Mesenchymal stem cell (in vitro differentiated cells and primary cell): ENCODE measurements around the gene SMAD6.
A peak's percentile ranks its signal among the peaks of the same experiment; 100 is the strongest.

Experiments
- DNase-seq: peaks from one replicate; pipeline ENCODE4 v3.0.0-alpha.2; 2013
- H2AFZ ChIP-seq: one replicate; pipeline ENCODE4 v1.6.1; 2013; ENCODE audit warnings: low read depth, mild to moderate bottlenecking, control low read depth, inconsistent platforms, low read length, moderate library complexity
- H2AK5ac ChIP-seq: 2 replicates; pipeline ENCODE4 v1.6.1; 2013; ENCODE audit warnings: low read length, moderate library complexity, mild to moderate bottlenecking, inconsistent platforms; ENCODE audit not compliant: severe bottlenecking
- H2BK120ac ChIP-seq: one replicate; pipeline ENCODE4 v1.6.1; 2013; ENCODE audit warnings: low read depth, mild to moderate bottlenecking, inconsistent platforms, low read length, moderate library complexity
- H2BK12ac ChIP-seq, 2 experiments: one replicate each; pipeline ENCODE4 v1.6.1; 2013; ENCODE audit warnings: inconsistent platforms in 2 of 2, low read length in 2 of 2, mild to moderate bottlenecking in 2 of 2, moderate library complexity in 2 of 2, control low read depth in 1 of 2
- H2BK15ac ChIP-seq: one replicate; pipeline ENCODE4 v1.6.1; 2013; ENCODE audit warnings: mild to moderate bottlenecking, low read depth, inconsistent platforms; ENCODE audit not compliant: poor library complexity, severe bottlenecking
- H2BK5ac ChIP-seq: 2 replicates; pipeline ENCODE4 v1.6.1; 2013; ENCODE audit warnings: low read depth, mild to moderate bottlenecking, low read length, control low read depth, inconsistent platforms; ENCODE audit not compliant: poor library complexity, severe bottlenecking
- H3K14ac ChIP-seq, 2 experiments: one replicate each; pipeline ENCODE4 v1.6.1; 2013; ENCODE audit warnings: inconsistent platforms in 2 of 2, low read length in 2 of 2, control low read depth in 1 of 2, mild to moderate bottlenecking in 1 of 2, moderate library complexity in 1 of 2
- H3K18ac ChIP-seq, 2 experiments: one replicate each; pipeline ENCODE4 v1.6.1; 2013; ENCODE audit warnings: inconsistent platforms in 2 of 2, low read length in 2 of 2, control low read depth in 1 of 2, low read depth in 1 of 2, mild to moderate bottlenecking in 1 of 2
- H3K23ac ChIP-seq, 2 experiments: one replicate each; pipeline ENCODE4 v1.6.1; 2013; ENCODE audit warnings: inconsistent platforms in 2 of 2, low read length in 2 of 2, mild to moderate bottlenecking in 2 of 2, moderate library complexity in 2 of 2, control low read depth in 1 of 2
- H3K27ac ChIP-seq: 2 replicates; pipeline ENCODE4 v1.5.1; 2013; ENCODE audit warnings: mild to moderate bottlenecking, moderate library complexity, low read length, control low read depth, inconsistent platforms; ENCODE audit not compliant: poor library complexity, severe bottlenecking
- H3K27me3 ChIP-seq, 2 experiments: 2 replicates each; pipeline versions ENCODE4 v1.6.1 to v1.7.0; 2013; ENCODE audit warnings: low read length in 2 of 2, mild to moderate bottlenecking in 2 of 2, moderate library complexity in 2 of 2, control low read depth in 1 of 2, inconsistent platforms in 1 of 2; ENCODE audit not compliant: control insufficient read depth in 1 of 2, insufficient read depth in 1 of 2
- H3K36me3 ChIP-seq, 2 experiments: 2 replicates each; pipeline versions ENCODE4 v1.6.1 to v1.7.0; 2013; ENCODE audit warnings: low read length in 2 of 2, control low read depth in 1 of 2, inconsistent platforms in 1 of 2, low read depth in 1 of 2, mild to moderate bottlenecking in 1 of 2; ENCODE audit not compliant: insufficient read depth in 2 of 2, control insufficient read depth in 1 of 2
- H3K4ac ChIP-seq, 2 experiments: one replicate each; pipeline ENCODE4 v1.6.1; 2013; ENCODE audit warnings: inconsistent platforms in 2 of 2, low read length in 2 of 2, mild to moderate bottlenecking in 2 of 2, moderate library complexity in 2 of 2, control low read depth in 1 of 2, low read depth in 1 of 2
- H3K4me1 ChIP-seq: 2 replicates; pipeline ENCODE4 v1.6.1; 2013; ENCODE audit warnings: low read depth, low read length, control low read depth; ENCODE audit not compliant: control insufficient read depth, insufficient read depth
- H3K4me2 ChIP-seq: 2 replicates; pipeline ENCODE4 v1.6.1; 2013; ENCODE audit warnings: low read length, mild to moderate bottlenecking, inconsistent platforms; ENCODE audit not compliant: poor library complexity, severe bottlenecking
- H3K4me3 ChIP-seq, 2 experiments: 2 replicates each; pipeline versions ENCODE4 v1.5.1 to v1.7.0; 2013; ENCODE audit warnings: low read length in 2 of 2, mild to moderate bottlenecking in 2 of 2, control low read depth in 1 of 2, low read depth in 1 of 2; ENCODE audit not compliant: insufficient read depth in 1 of 2
- H3K79me1 ChIP-seq: replicated peaks from 2 replicates; pipeline ENCODE4 v1.6.1; 2013; ENCODE audit warnings: mild to moderate bottlenecking, control low read depth, low read length, inconsistent platforms; ENCODE audit not compliant: poor library complexity, severe bottlenecking
- H3K9ac ChIP-seq: 2 replicates; pipeline ENCODE4 v1.7.0; 2013; ENCODE audit warnings: mild to moderate bottlenecking, low read length, moderate library complexity
- H3K9me3 ChIP-seq: 2 replicates; pipeline ENCODE4 v1.7.0; 2013; ENCODE audit warnings: mild to moderate bottlenecking, low read length; ENCODE audit not compliant: control insufficient read depth
- H4K8ac ChIP-seq: one replicate; pipeline ENCODE4 v1.6.1; 2013; ENCODE audit warnings: inconsistent platforms, mild to moderate bottlenecking, low read length, moderate library complexity
- H4K91ac ChIP-seq: one replicate; pipeline ENCODE4 v1.6.1; 2013; ENCODE audit warnings: mild to moderate bottlenecking, low read length, inconsistent platforms
- WGBS: methylation state at CpG from one replicate; pipeline ENCODE4 v1.1.7; 2013; ENCODE audit warnings: mixed read lengths; 5-methylcytosine and 5-hydroxymethylcytosine counted together

The SMAD6 gene

DNA sequence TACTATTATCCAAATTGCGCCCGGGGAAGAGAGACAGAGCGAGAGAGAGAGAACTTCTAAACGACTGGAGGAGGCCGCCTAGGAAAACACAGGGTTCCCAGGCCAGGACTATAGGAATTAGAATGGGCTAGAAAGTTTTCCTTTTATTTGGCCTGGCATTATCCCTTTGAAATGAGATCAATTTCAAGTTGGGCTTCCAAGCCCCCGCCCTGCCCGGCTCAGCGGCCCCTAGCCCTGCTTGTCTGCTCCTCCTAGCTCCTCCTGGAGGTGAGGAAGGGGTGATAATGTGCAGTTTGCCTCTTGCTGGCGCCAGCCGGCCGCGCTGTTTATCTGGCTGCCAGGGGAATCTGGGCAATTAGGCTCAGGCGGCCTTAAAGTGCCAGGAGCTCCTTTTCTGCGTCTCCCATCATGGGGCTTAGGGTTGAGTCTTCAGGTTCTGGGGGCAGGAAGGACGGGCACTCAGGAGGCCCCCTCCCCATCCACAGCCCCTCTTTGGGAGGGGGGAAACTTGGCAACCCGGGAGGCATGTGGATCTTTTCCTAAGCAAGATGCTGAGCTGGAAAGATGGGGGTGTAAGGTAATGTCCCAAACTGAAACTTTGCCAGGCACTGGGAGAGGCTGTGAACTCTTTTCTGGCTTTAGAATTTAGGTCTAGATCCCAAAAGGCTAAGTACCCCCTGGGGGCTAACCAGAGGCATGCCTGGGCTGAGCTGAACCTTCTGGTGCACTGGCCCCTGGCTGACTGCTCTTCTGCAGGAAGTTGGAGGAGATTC, 5.5 kb downstream of the SMAD6 start:
- peak; percentile 64 for DNase-seq
- Histone ChIP-seq H3K14ac (no peak overlapping the region), H2BK15ac (no peak overlapping the region), H3K23ac (no peak overlapping the region), H3K27me3 (no peaks in the 10 kb centered on the region), H2AK5ac (peak overlapping the region; percentile 53), H2BK5ac (no peak overlapping the region), H2BK120ac (peak overlapping the region; percentile 2), H3K18ac (peak overlapping the region in 1 of 2 experiments; percentile 60), H3K4me2 (peak overlapping the region; percentile 35), H2AFZ (no peak overlapping the region), H4K91ac (no peak overlapping the region), H2BK12ac (peak overlapping the region in 1 of 2 experiments; percentile 80), H3K79me1 (peaks cover 21% of the 10 kb centered on the region), H3K4ac (no peak overlapping the region), H3K27ac (peak overlapping the region; percentile 25), H3K4me3 (peak overlapping the region in 1 of 2 experiments; percentile 99), H4K8ac (peak overlapping the region; percentile 19), H3K9me3 (no peaks in the 10 kb centered on the region), H3K36me3 (peaks cover 6 to 68% of the 10 kb centered on the region in 2 experiments), H3K9ac (peak overlapping the region; percentile 81), H3K4me1 (peaks cover 36% of the 10 kb centered on the region)
- 23% methylated on average over 16 of the region's 16 CpGs for WGBS

DNA sequence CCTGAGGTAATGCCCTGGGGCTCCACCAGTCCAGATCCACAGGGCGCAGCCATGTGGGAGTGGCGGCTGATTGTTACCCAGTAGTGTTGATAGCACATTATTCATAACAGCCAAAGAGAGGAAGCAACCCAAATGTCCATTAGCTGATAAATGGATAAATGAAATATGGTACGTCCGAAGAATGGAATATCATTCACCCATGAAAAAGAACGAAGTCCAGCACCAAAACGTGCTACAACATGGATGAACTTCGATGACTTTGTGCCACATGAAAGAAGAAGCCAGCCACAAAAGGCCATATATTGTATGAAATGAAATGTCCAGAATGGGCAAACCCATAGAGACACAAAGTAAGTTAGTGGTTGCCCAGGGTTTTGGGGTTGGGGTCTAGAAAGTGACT, 6.4 kb downstream of the SMAD6 start:
- 96% methylated on average over 7 of the region's 7 CpGs for WGBS
- H4K91ac ChIP-seq = no peak overlapping the region
- H2BK5ac ChIP-seq = no peak overlapping the region
- no peak overlapping the region for H3K18ac ChIP-seq
- H3K79me1 ChIP-seq = peaks cover 18% of the 10 kb centered on the region
- no peaks in the 10 kb centered on the region for H3K9me3 ChIP-seq
- no peak overlapping the region for H3K14ac ChIP-seq
- H2BK120ac ChIP-seq = no peak overlapping the region
- H3K23ac ChIP-seq = no peak overlapping the region
- no peak overlapping the region for H2AFZ ChIP-seq
- no peak overlapping the region for H3K4me3 ChIP-seq
- H4K8ac ChIP-seq = no peak overlapping the region
- no peak overlapping the region for H3K4ac ChIP-seq
- peaks cover 32% of the 10 kb centered on the region for H3K4me1 ChIP-seq
- H3K36me3 ChIP-seq = peaks cover 6 to 73% of the 10 kb centered on the region in 2 experiments
- H3K27me3 ChIP-seq = no peaks in the 10 kb centered on the region
- H3K27ac ChIP-seq = no peak overlapping the region
- no peak for DNase-seq
- H3K9ac ChIP-seq = peak overlapping the region; percentile 81
- no peak overlapping the region for H3K4me2 ChIP-seq
- H2BK15ac ChIP-seq = no peak overlapping the region
- no peak overlapping the region for H2AK5ac ChIP-seq
- H2BK12ac ChIP-seq = peak overlapping the region; percentile 2 to 24

DNA sequence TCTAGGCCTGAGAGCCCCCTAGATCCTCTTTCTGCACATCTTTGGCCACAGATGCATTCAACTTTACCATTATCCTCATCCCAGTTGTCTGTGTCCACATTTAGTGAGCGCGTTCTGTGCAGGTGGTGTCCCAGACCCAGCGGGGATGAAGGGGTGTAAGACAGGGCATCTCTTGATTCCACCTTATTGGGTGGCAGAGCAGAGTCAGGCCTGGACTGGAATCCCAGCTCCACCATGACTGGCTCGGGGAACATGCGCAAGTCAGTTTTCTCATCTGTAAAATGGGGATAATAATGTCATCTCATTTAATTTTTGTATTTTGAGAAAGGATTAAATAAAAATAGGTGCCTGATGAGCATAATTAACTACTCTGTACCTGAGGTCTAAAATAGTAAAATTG, 7.8 kb downstream of the SMAD6 start:
- whole genome bisulfite sequencing = 98% methylated on average over 5 of the region's 5 CpGs
- no peak overlapping the region for H2BK5ac ChIP-seq
- no peak for DNase-seq

DNA sequence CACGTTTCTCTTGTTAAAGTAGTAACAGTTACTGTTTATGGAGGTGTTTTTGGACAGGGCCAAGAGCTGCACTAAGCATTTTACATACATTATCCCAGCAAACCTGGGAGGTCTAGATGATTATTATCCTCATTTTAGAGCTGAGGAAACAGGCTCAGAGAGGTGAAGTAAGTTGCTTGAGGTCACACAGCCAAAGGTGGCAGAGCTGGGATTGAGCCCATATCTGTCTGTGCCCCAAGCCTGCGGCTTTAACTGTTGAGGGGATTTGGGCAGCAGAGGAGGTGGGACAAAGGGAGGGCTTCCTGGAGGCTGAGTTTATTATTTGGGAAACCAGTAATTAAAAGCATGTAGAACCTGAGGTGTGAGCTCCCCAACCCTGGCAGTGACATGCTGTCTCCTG, 9.2 kb downstream of the SMAD6 start:
- no peak overlapping the region for H4K8ac ChIP-seq
- peaks cover 33% of the 10 kb centered on the region for H3K4me1 ChIP-seq
- no peak overlapping the region for H2BK15ac ChIP-seq
- no peak overlapping the region for H3K4me3 ChIP-seq
- H3K9me3 ChIP-seq = no peaks in the 10 kb centered on the region
- no peak overlapping the region for H3K27ac ChIP-seq
- peaks cover 4 to 80% of the 10 kb centered on the region in 2 experiments for H3K36me3 ChIP-seq
- no peak overlapping the region for H2BK120ac ChIP-seq
- DNase-seq = no peak
- H3K27me3 ChIP-seq = no peaks in the 10 kb centered on the region
- H3K79me1 ChIP-seq = peaks cover 9% of the 10 kb centered on the region
- H2AFZ ChIP-seq = no peak overlapping the region
- no peak overlapping the region for H3K14ac ChIP-seq
- H2BK12ac ChIP-seq = no peak overlapping the region
- no peak overlapping the region for H3K18ac ChIP-seq
- no peak overlapping the region for H2AK5ac ChIP-seq
- no peak overlapping the region for H2BK5ac ChIP-seq
- H4K91ac ChIP-seq = no peak overlapping the region
- H3K4ac ChIP-seq = peak overlapping the region in 1 of 2 experiments; percentile 32
- 58% methylated on average over 1 of the region's 2 CpGs for WGBS
- H3K4me2 ChIP-seq = no peak overlapping the region
- H3K9ac ChIP-seq = peak overlapping the region; percentile 30
- H3K23ac ChIP-seq = no peak overlapping the region

More for the DNA sequence above, 7.8 kb downstream of the SMAD6 start:
- no peak overlapping the region for H4K8ac ChIP-seq
- no peak overlapping the region for H3K18ac ChIP-seq
- H4K91ac ChIP-seq = no peak overlapping the region
- no peak overlapping the region for H3K4me2 ChIP-seq
- H3K14ac ChIP-seq = no peak overlapping the region
- H3K23ac ChIP-seq = no peak overlapping the region
- H3K4me1 ChIP-seq = peaks cover 35% of the 10 kb centered on the region
- H2AK5ac ChIP-seq = no peak overlapping the region
- H3K27ac ChIP-seq = no peak overlapping the region
- no peak overlapping the region for H2BK12ac ChIP-seq
- no peak overlapping the region for H2BK15ac ChIP-seq
- H3K27me3 ChIP-seq = no peaks in the 10 kb centered on the region
- H3K36me3 ChIP-seq = peaks cover 6 to 79% of the 10 kb centered on the region in 2 experiments
- peaks cover 16% of the 10 kb centered on the region for H3K79me1 ChIP-seq
- no peak overlapping the region for H3K9ac ChIP-seq
- H2AFZ ChIP-seq = no peak overlapping the region
- no peak overlapping the region for H3K4ac ChIP-seq
- no peaks in the 10 kb centered on the region for H3K9me3 ChIP-seq
- H2BK120ac ChIP-seq = no peak overlapping the region
- no peak overlapping the region for H3K4me3 ChIP-seq
